HepG2 (cell line): ENCODE results near the gene GNAS. TPM values are rescaled to one million over a fixed set of nuclear protein-coding genes. Genes with fewer than 3 reads are reported as not detected.

Source experiments
- ATAC-seq: fragments of 200-7000 bp; cut with Tn5 transposase; 3 replicates; pipeline ENCODE4 v1.9.1; 2020; ENCODE audit warnings: mild to moderate bottlenecking, moderate library complexity
- BruUV-seq: library from RNA; stranded (reverse); fragments of 400-500 nt; replicated peaks from 2 replicates; lab custom pipeline; 2021; lab: Mats Ljungman, UMichigan
- CTCF ChIA-PET: fragments of 300-600 bp; formaldehyde crosslinking; extraction: SDS; loops from one replicate; lab custom pipeline; 2021; ENCODE audit warnings: low total read pairs, inconsistent platforms, low intra/inter-chr PET ratio; lab: Yijun Ruan, JAX
- POLR2A ChIA-PET: fragments of 350-600 bp; sonication (Branson Sonifier 250); formaldehyde crosslinking; loops from one replicate; lab custom pipeline; 2020; ENCODE audit warnings: antibody characterized with exemption, inconsistent platforms; lab: Yijun Ruan, JAX
- DNase-seq: peaks from one replicate; pipeline ENCODE4 v3.0.0-alpha.2; 2015; ENCODE audit warnings: low spot score
- FAIRE-seq: peaks from 3 replicates; lab custom pipeline; 2011; peaks lifted over from hg19 to GRCh38; lab: Jason Lieb, UNC
- H2AFZ ChIP-seq: one replicate; pipeline ENCODE4 v1.6.1; 2011; ENCODE audit warnings: low read length, inconsistent platforms
- H3K27ac ChIP-seq: fragments of 300-600 bp; 3 replicates; pipeline ENCODE4 v1.8.0; 2011; ENCODE audit warnings: mixed run types, mild to moderate bottlenecking, mixed read lengths, low read length, inconsistent platforms; ENCODE audit not compliant: insufficient read depth; ENCODE audit errors: extremely low read length
- H3K27me3 ChIP-seq, 2 experiments: fragments of 200-600 bp in 1 of 2; 2 replicates in 1 of 2; 3 replicates in 1 of 2; pipeline versions ENCODE4 v1.6.0 to v1.8.0; 2011; ENCODE audit warnings: low read length in 2 of 2, mild to moderate bottlenecking in 2 of 2, moderate library complexity in 2 of 2, inconsistent platforms in 1 of 2; ENCODE audit not compliant: insufficient read depth in 2 of 2, control insufficient read depth in 1 of 2
- H3K36me3 ChIP-seq, 2 experiments: fragments of 200-600 bp in 1 of 2; replicated peaks in 1 of 2; 2 replicates in 1 of 2; 3 replicates in 1 of 2; pipeline versions ENCODE4 v1.5.1 to v1.8.0; 2011; ENCODE audit warnings: low read length in 2 of 2, inconsistent platforms in 1 of 2; ENCODE audit not compliant: insufficient read depth in 2 of 2, control insufficient read depth in 1 of 2
- H3K4me1 ChIP-seq: 2 replicates; pipeline ENCODE4 v1.5.1; 2012; ENCODE audit warnings: low read length, inconsistent platforms; ENCODE audit not compliant: insufficient read depth
- H3K4me2 ChIP-seq: 2 replicates; pipeline ENCODE4 v1.6.0; 2011; ENCODE audit warnings: low read depth, low read length, inconsistent platforms
- H3K4me3 ChIP-seq, 3 experiments: fragments of 200-600 bp in 1 of 3; sonication (generic), shearing (Covaris generic) in 1 of 3; replicated peaks in 1 of 3; 2 replicates each; pipeline ENCODE4 v1.5.1; 2011 to 2016; ENCODE audit warnings: low read length in 3 of 3, inconsistent platforms in 2 of 3, low read depth in 2 of 3, mild to moderate bottlenecking in 2 of 3, control low read depth in 1 of 3, mixed read lengths in 1 of 3; ENCODE audit not compliant: insufficient read depth in 1 of 3
- H3K79me2 ChIP-seq: one replicate; pipeline ENCODE4 v1.6.1; 2011; ENCODE audit warnings: low read length, inconsistent platforms; ENCODE audit not compliant: insufficient read depth
- H3K9ac ChIP-seq: 2 replicates; pipeline ENCODE4 v1.6.0; 2011; ENCODE audit warnings: mild to moderate bottlenecking, low read depth, low read length, inconsistent platforms; ENCODE audit not compliant: insufficient read depth
- H3K9me3 ChIP-seq: 2 replicates; pipeline ENCODE4 v1.5.1; 2012; ENCODE audit warnings: mild to moderate bottlenecking, low read length
- H4K20me1 ChIP-seq: 2 replicates; pipeline ENCODE4 v1.6.0; 2011; ENCODE audit warnings: inconsistent platforms, mild to moderate bottlenecking, low read length, moderate library complexity; ENCODE audit not compliant: insufficient read depth
- AKAP8 ChIP-seq: sonication (generic); formaldehyde crosslinking; IDR thresholded peaks from 2 replicates; pipeline ENCODE4 v1.5.1; 2020; ENCODE audit warnings: mild to moderate bottlenecking, missing genetic modification reagents
- CBFB ChIP-seq: sonication (generic); formaldehyde crosslinking; IDR thresholded peaks from 2 replicates; pipeline ENCODE4 v1.4.0; 2020; ENCODE audit warnings: missing genetic modification reagents
- CBX2 ChIP-seq, 2 experiments: fragments of 200-600 bp in 1 of 2; sonication (generic); formaldehyde crosslinking in 1 of 2; IDR thresholded peaks; 2 replicates each; pipeline versions ENCODE4 v1.7.0 to v1.8.1; 2018 to 2022; ENCODE audit warnings: low read depth in 2 of 2, low read length in 1 of 2, mild to moderate bottlenecking in 1 of 2, missing genetic modification reagents in 1 of 2
- PHB2 ChIP-seq: fragments of 450-650 bp; IDR thresholded peaks from 2 replicates; pipeline ENCODE4 v1.6.1; 2018; ENCODE audit not compliant: partially characterized antibody
- PHF5A ChIP-seq: IDR thresholded peaks from one replicate; pipeline ENCODE4 v1.6.1; 2018; ENCODE audit warnings: low read depth, missing genetic modification reagents; ENCODE audit not compliant: unreplicated experiment
- STAG1 ChIP-seq: sonication (generic); formaldehyde crosslinking; IDR thresholded peaks from 2 replicates; pipeline ENCODE4 v1.4.0; 2020; ENCODE audit warnings: missing genetic modification reagents
- ZFP91 ChIP-seq: sonication (generic); formaldehyde crosslinking; IDR thresholded peaks from 2 replicates; pipeline ENCODE4 v1.9.0; 2022; ENCODE audit warnings: missing genetic modification reagents, mild to moderate bottlenecking, borderline replicate concordance
- WGBS: methylation state at CpG from one replicate; pipeline ENCODE4 v1.1.6; 2017; ENCODE audit warnings: low lambda C conversion rate; 5-methylcytosine and 5-hydroxymethylcytosine counted together
- in situ Hi-C: cut with HindIII; loops from 2 replicates; pipeline ENCODE4 v1.10.0; 2017; ENCODE audit warnings: low pct_unique_long_range_greater_than_20kb; ENCODE audit not compliant: extremely low pct_ligation_motif_present
- intact Hi-C: fragments of 100-400 bp; cut with micrococcal nuclease; formaldehyde crosslinking; loops from one replicate; pipeline ENCODE4 v1.10.0; 2022; ENCODE audit not compliant: unreplicated experiment
- polyA plus RNA-seq, 8 experiments: library from polyadenylated mRNA; depleted of rRNA in 3 of 8; stranded (reverse) in 7 of 8; unstranded in 1 of 8; fragments of >200 nt; fragmentation: Illumina TruSeq in 4 of 8; extraction: Trizol in 4 of 8; gene quantifications; 2 replicates each; pipeline versions ENCODE4 v1.2.1 to v1.2.3, GENCODE V29; 2011 to 2016; ENCODE audit warnings: low read depth in 4 of 8, missing spikeins in 1 of 8, mixed read lengths in 1 of 8; ENCODE audit not compliant: insufficient read depth in 1 of 8
- total RNA-seq, 5 experiments: library from RNA; depleted of rRNA; stranded (reverse); fragments of >200 nt; fragmentation: Illumina TruSeq; extraction: Trizol; gene quantifications; 2 replicates each; pipeline ENCODE4 v1.2.3, GENCODE V29; 2016; ENCODE audit warnings: low read depth in 1 of 5
- TF ChIP-seq, protein P1 (sequence below): sonication (generic); formaldehyde crosslinking; IDR thresholded peaks from 2 replicates; pipeline ENCODE4 v1.4.0; 2020; ENCODE audit warnings: missing genetic modification reagents, borderline replicate concordance

GNAS gene
- total and polyA plus RNA-seq, 2 of the 13 experiments (the other 11 are each of a cell fraction or from before 2014, with no cell fraction given): 407 to 1,008 TPM

DNA sequence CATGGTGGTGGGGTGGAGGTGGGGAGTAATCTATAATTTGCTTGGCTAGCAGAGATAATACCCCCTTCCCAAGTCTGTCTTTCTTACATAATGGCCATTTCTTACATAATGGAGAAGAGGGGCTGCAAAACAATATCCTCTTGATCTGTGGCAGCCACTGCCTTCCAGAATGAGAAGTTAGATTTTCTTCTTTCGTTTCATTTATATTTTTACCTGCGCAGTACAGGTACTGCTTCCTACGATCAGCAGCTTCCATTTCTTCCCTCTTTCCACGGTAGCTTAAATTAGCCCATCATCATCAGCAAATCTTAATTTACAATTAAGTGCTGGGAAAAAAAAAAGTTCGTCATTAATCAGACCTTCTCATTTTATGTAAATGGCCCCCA, 30.2 kb downstream of the GNAS start (continued):
- TF ChIP-seq, protein P1, sequence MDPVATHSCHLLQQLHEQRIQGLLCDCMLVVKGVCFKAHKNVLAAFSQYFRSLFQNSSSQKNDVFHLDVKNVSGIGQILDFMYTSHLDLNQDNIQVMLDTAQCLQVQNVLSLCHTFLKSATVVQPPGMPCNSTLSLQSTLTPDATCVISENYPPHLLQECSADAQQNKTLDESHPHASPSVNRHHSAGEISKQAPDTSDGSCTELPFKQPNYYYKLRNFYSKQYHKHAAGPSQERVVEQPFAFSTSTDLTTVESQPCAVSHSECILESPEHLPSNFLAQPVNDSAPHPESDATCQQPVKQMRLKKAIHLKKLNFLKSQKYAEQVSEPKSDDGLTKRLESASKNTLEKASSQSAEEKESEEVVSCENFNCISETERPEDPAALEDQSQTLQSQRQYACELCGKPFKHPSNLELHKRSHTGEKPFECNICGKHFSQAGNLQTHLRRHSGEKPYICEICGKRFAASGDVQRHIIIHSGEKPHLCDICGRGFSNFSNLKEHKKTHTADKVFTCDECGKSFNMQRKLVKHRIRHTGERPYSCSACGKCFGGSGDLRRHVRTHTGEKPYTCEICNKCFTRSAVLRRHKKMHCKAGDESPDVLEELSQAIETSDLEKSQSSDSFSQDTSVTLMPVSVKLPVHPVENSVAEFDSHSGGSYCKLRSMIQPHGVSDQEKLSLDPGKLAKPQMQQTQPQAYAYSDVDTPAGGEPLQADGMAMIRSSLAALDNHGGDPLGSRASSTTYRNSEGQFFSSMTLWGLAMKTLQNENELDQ: no peak
- TF ChIP-seq AKAP8 (CRISPR knock-in tag): no peak
- TF ChIP-seq CBFB (CRISPR knock-in tag): no peak
- TF ChIP-seq ZFP91 (CRISPR knock-in tag): no peak
- no peak for TF ChIP-seq PHF5A
- TF ChIP-seq PHB2: no peak
- TF ChIP-seq, all 625 proteins: peak for 0

GRCh38 chr20:58883241-58883691, 30.8 kb downstream of the GNAS start:
- no peak for FAIRE-seq

More at GRCh38 chr20:58883241-58883691, 30.8 kb downstream of the GNAS start:
- no peak overlapping the region for H3K4me2 ChIP-seq
- intact Hi-C loops: no loop called here
- H4K20me1 ChIP-seq: no peaks in the 10 kb centered on the region
- POLR2A ChIA-PET: no interaction called here
- CTCF ChIA-PET: no interaction called here
- H3K27ac ChIP-seq: no peak overlapping the region
- BruUV-seq: no TSS peak
- H3K36me3 ChIP-seq: no peaks in the 10 kb centered on the region
- DNase-seq (no peak), ATAC-seq (no peak)
- no peak for TF ChIP-seq STAG1
- peak; percentile 84; the same call in 1 of the 2 replicates for TF ChIP-seq CBX2 (IDR thresholded peaks at IDR 0.05; ENCODE audit: low read depth, low read length)
- TF ChIP-seq CBX2 (CRISPR knock-in tag; IDR thresholded peaks at IDR 0.05; ENCODE audit: low read depth): no peak
- no peaks in the 10 kb centered on the region for H3K79me2 ChIP-seq
- no peak overlapping the region for H3K9ac ChIP-seq
- in situ Hi-C loops: no loop called here
- WGBS: 63% methylated on average over 9 of the region's 9 CpGs
- H3K9me3 ChIP-seq: peaks cover 7% of the 10 kb centered on the region; the same call in 1 of the 2 replicates
- H2AFZ ChIP-seq: no peak overlapping the region
- H3K4me1 ChIP-seq: peaks cover 15% of the 10 kb centered on the region
- H3K4me3 ChIP-seq: no peak overlapping the region
- H3K27me3 ChIP-seq: peaks cover 0 to 17% of the 10 kb centered on the region in 2 experiments; a peak in 2 of 5 replicates
